RWPE2 (cell line): ENCODE data around the gene VOPP1.
A peak's percentile ranks its signal among the peaks of the same experiment; 100 is the strongest.

Experiments
- ATAC-seq: fragments of 200-7000 bp; cut with Tn5 transposase; 3 replicates; pipeline ENCODE4 v1.9.1; 2021; ENCODE audit warnings: low read depth
- DNase-seq: peaks from one replicate; pipeline ENCODE4 v3.0.0-alpha.2; 2020; ENCODE audit warnings: low spot score
- H3K27ac ChIP-seq: fragments of 450-650 bp; 2 replicates; pipeline ENCODE4 v1.5.1; 2017; ENCODE audit warnings: mild to moderate bottlenecking; ENCODE audit not compliant: poor library complexity, severe bottlenecking
- H3K27me3 ChIP-seq: fragments of 250-450 bp; sonication (Bioruptor Pico); 2 replicates; pipeline ENCODE4 v1.5.1; 2021; ENCODE audit warnings: mild to moderate bottlenecking, moderate library complexity; ENCODE audit not compliant: insufficient read depth, poor library complexity, severe bottlenecking
- H3K36me3 ChIP-seq: fragments of 250-450 bp; sonication (Bioruptor Pico); 2 replicates; pipeline ENCODE4 v1.5.1; 2020; ENCODE audit warnings: low read depth, mild to moderate bottlenecking, moderate library complexity
- H3K4me1 ChIP-seq: fragments of 250-450 bp; sonication (Bioruptor Pico); 2 replicates; pipeline ENCODE4 v1.5.1; 2021; ENCODE audit warnings: mild to moderate bottlenecking, moderate library complexity; ENCODE audit not compliant: insufficient read depth, poor library complexity, severe bottlenecking
- H3K4me3 ChIP-seq: fragments of 250-450 bp; sonication (Bioruptor Pico); 2 replicates; pipeline ENCODE4 v1.5.1; 2021; ENCODE audit warnings: mild to moderate bottlenecking, moderate library complexity; ENCODE audit not compliant: severe bottlenecking
- H3K9me3 ChIP-seq: fragments of 250-450 bp; sonication (Bioruptor Pico); 2 replicates; pipeline ENCODE4 v1.5.1; 2021; ENCODE audit warnings: mild to moderate bottlenecking, moderate library complexity; ENCODE audit not compliant: severe bottlenecking
- TF ChIP-seq, protein P1 (sequence below): fragments of 450-650 bp; IDR thresholded peaks from one replicate; pipeline ENCODE4 v1.5.1; 2017; ENCODE audit warnings: mild to moderate bottlenecking, moderate library complexity; ENCODE audit not compliant: poor library complexity, severe bottlenecking

Gene VOPP1

DNA sequence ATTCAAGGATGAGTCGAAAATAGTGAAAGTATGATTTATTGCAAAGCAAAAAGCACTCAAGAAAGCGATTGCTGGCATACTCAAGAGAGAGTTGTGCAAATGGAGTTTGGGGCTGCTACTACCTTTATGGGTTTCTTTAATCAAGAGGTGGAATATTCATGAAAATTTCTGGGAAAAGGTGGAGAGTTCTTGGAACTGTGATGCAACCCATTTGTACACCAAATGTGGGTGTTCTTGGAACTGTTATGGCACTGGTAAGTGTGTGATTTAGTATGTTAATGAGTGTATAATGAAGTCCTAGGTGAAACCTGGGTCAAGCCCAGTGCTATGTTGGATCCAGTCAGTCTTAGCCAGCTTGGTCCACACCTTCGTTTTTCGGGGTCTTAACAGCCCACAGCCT is 3.4 kb upstream of the VOPP1 start:
- Histone ChIP-seq H3K36me3 (no peaks in the 10 kb centered on the region), H3K4me1 (peaks cover 23% of the 10 kb centered on the region), H3K4me3 (no peak overlapping the region), H3K9me3 (no peaks in the 10 kb centered on the region), H3K27ac (no peak overlapping the region), H3K27me3 (no peaks in the 10 kb centered on the region)
- TF ChIP-seq, protein P1, sequence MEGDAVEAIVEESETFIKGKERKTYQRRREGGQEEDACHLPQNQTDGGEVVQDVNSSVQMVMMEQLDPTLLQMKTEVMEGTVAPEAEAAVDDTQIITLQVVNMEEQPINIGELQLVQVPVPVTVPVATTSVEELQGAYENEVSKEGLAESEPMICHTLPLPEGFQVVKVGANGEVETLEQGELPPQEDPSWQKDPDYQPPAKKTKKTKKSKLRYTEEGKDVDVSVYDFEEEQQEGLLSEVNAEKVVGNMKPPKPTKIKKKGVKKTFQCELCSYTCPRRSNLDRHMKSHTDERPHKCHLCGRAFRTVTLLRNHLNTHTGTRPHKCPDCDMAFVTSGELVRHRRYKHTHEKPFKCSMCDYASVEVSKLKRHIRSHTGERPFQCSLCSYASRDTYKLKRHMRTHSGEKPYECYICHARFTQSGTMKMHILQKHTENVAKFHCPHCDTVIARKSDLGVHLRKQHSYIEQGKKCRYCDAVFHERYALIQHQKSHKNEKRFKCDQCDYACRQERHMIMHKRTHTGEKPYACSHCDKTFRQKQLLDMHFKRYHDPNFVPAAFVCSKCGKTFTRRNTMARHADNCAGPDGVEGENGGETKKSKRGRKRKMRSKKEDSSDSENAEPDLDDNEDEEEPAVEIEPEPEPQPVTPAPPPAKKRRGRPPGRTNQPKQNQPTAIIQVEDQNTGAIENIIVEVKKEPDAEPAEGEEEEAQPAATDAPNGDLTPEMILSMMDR = no peak
- ATAC-seq (no peak), DNase-seq (no peak)

GRCh38 chr7:55575098-55575497 is 2.8 kb upstream of the VOPP1 start:
- TF ChIP-seq, protein P1 = no peak
- Histone ChIP-seq H3K4me1 (peaks cover 29% of the 10 kb centered on the region), H3K27ac (no peak overlapping the region), H3K9me3 (no peaks in the 10 kb centered on the region), H3K36me3 (no peaks in the 10 kb centered on the region), H3K27me3 (no peaks in the 10 kb centered on the region), H3K4me3 (no peak overlapping the region)
- ATAC-seq (no peak), DNase-seq (no peak)

- H3K27me3 ChIP-seq = no peaks in the 10 kb centered on the region
- no peak overlapping the region for H3K4me3 ChIP-seq
- no peaks in the 10 kb centered on the region for H3K36me3 ChIP-seq
- no peaks in the 10 kb centered on the region for H3K9me3 ChIP-seq
- TF ChIP-seq, protein P1 = no peak
- peak; percentile 45; the same call in 2 of the 3 replicates for ATAC-seq
- peak overlapping the region; percentile 96 for H3K27ac ChIP-seq
- no peak for DNase-seq
- peaks cover 33% of the 10 kb centered on the region for H3K4me1 ChIP-seq
Observed at GRCh38 chr7:55574051-55574717, 1.9 kb upstream of the VOPP1 start.

- Histone ChIP-seq H3K4me3 (peak overlapping the region; percentile 100), H3K4me1 (peaks cover 33% of the 10 kb centered on the region), H3K9me3 (no peaks in the 10 kb centered on the region), H3K36me3 (no peaks in the 10 kb centered on the region), H3K27me3 (no peaks in the 10 kb centered on the region), H3K27ac (peak overlapping the region; percentile 96)
- TF ChIP-seq, protein P1 = no peak
- ATAC-seq (no peak), DNase-seq (no peak)
Observed at GRCh38 chr7:55573234-55573900, 1.1 kb upstream of the VOPP1 start.
